Measurements from ENCODE around the gene DHX38.

Gene DHX38

DNA sequence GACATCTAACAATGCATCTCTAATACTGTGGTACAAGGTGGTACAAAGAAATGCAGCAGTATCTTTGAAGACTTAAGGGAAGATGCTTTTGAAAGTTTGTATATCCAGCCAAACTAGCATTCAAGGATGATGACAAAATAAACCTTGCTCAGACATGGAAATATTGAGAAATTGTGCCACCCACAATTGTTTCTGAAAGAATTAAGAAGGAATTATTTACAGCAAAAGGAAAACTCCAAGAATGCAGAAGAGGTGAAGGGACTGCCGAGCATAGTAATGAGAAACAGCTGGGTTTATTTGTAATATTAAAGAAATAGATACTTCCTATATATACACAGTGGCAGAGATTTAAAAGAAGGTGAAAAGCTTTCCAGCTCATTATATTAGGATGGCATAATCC, 48.8 kb downstream of the DHX38 start:
- no peak for DNase-seq (ENCODE audit: low read depth)
- H3K4me3 ChIP-seq (ENCODE audit: low read depth, low read length), result no peak overlapping the region

DNA sequence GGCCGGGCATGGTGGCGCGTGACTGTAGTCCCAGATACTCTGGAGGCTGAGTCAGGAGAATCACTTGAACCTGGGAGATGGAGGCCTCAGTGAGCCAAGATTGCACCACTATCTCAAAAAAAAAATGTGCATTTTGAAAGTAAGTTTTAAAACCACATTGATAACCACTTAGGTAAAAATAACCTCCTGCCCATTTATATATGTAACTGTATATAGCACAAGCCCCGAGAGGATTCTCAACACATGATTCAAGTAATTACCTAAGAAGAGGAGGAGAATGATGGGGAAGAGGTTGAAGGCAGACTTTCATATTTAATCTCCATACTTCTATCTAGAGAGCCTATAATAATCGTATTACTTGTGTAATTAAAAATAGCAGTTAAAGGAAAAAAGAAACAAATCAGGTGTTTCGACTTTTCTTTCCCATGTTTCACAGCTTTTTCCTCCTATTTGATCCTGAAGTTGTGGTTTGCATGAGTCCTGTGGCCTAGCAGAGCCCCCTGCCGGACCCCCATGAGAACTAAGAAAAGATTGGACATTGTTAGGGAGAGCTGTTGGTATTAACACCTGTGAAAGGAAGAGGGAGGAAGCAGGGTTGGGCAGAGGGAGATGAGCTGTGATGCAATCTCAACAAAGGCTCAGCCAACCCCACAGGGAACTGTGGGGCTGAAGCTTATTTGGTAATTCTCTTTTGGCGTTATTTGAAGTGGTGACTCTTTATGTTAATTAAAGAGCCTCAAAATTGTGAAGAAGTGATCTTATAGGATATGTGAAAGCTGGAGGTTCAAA, 56.2 kb downstream of the DHX38 start:
- no peak for DNase-seq (ENCODE audit: low read depth)
- H3K4me3 ChIP-seq (ENCODE audit: low read depth, low read length), result no peak overlapping the region

DNA sequence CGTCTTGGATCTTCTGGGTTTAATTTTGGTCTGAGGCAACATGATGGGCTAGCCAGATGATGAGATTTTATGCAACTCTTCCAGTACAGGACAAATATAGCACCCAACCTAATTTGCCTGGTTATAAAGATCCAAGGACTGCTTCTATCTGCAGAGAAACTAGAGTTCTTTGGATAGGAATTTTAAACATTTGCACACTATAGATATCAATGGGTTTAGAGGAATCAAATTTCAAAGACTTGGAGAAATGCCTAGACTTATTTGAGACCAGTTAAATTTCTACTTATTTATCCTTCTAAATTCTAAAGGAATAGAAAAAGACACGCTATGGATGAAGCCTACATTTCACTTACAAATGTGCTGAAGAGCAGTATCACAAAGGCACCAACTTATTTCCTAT, 65.7 kb downstream of the DHX38 start:
- DNase-seq (ENCODE audit: low read depth), result no peak
- H3K4me3 ChIP-seq (ENCODE audit: low read depth, low read length), result no peak overlapping the region

DNA sequence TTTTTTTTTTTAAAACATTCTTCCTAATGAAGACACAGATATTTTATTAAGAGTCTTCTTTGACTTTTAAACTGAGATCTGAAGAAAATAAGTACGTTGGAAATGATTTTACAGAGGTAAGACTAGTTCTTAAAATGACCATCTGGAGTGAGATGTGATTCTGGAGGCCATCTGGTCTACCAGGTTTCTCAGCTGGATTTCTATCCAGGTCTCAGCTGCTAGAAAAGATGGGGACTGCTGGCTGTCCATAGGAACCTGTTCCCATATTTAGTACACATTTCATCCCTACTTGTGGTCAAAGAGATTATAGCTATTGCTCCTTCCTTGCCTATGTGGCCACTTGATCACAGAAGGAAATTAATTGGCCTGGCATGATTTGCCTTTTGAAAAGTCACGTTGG, 66.2 kb downstream of the DHX38 start:
- H3K4me3 ChIP-seq (ENCODE audit: low read depth, low read length), result no peak overlapping the region
- no peak for DNase-seq (ENCODE audit: low read depth)

DNA sequence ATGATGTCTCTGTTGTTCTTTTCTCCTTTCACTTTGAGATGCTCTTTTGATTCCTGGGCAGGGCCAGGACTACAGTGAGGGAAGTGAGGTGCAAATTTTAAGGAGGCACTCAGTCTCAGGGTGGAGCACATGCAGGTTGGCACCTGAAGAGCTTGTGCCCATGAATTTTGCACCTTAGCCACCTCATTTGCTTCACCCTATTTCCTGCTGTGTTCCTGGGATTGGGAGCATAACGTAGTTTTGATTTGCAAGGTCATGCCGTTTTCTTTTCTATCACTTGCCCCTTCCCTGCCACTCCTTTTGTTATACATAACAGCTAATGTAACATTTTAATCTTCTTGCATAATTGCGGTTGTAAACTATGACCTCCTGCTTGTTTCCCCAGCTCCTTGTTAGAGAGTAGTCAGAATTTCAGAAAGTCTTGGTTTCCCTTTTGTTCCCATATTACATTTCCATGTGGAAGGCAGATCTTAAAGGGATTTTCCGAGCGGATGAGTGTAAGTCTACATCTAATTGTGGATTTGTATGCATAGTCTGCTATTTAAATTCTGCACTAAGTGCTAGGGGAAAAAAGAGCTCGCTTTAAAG, 68.6 kb downstream of the DHX38 start:
- DNase-seq (ENCODE audit: low read depth), result no peak
- H3K4me3 ChIP-seq (ENCODE audit: low read depth, low read length), result no peak overlapping the region

Data from skeletal muscle cell (primary cell).